Glutamatergic neuron (in vitro differentiated cells): ENCODE results near the gene PELO. TPM values are rescaled to one million over a fixed set of nuclear protein-coding genes. Genes with fewer than 3 reads are reported as not detected.

Experiments used
- DNase-seq: peaks from one replicate; pipeline ENCODE4 v3.0.0; 2022
- H3K27ac Mint-ChIP-seq: one replicate; pipeline ENCODE4 v1.8.0; 2020; ENCODE audit warnings: mild to moderate bottlenecking, mixed read lengths, inconsistent platforms; ENCODE audit not compliant: unreplicated experiment
- H3K27me3 Mint-ChIP-seq: one replicate; pipeline ENCODE4 v1.8.0; 2020; ENCODE audit warnings: mild to moderate bottlenecking, moderate library complexity, mixed read lengths, inconsistent platforms; ENCODE audit not compliant: unreplicated experiment
- H3K36me3 Mint-ChIP-seq: one replicate; pipeline ENCODE4 v1.8.0; 2020; ENCODE audit warnings: mild to moderate bottlenecking, mixed read lengths, inconsistent platforms; ENCODE audit not compliant: unreplicated experiment
- H3K4me1 Mint-ChIP-seq: one replicate; pipeline ENCODE4 v1.8.0; 2020; ENCODE audit warnings: mild to moderate bottlenecking, low read depth, mixed read lengths, inconsistent platforms; ENCODE audit not compliant: unreplicated experiment
- H3K4me3 Mint-ChIP-seq: one replicate; pipeline ENCODE4 v1.8.0; 2020; ENCODE audit warnings: mild to moderate bottlenecking, mixed read lengths, inconsistent platforms; ENCODE audit not compliant: unreplicated experiment
- H3K9me3 Mint-ChIP-seq: one replicate; pipeline ENCODE4 v1.8.0; 2020; ENCODE audit warnings: mild to moderate bottlenecking, moderate library complexity, mixed read lengths, inconsistent platforms; ENCODE audit not compliant: unreplicated experiment
- CTCF ChIP-seq: fragments of 200-600 bp; sonication (generic); IDR thresholded peaks from one replicate; pipeline ENCODE4 v1.5.0; 2021; ENCODE audit not compliant: partially characterized antibody, unreplicated experiment
- total RNA-seq: library from RNA; stranded (reverse); fragmentation: NEBNext Ultra II Directional; extraction: Animal tissue kit (Norgen Biotek cat#: 25700); gene quantifications from one replicate; pipeline ENCODE4 v1.2.1, GENCODE V29; 2021; ENCODE audit not compliant: unreplicated experiment

The PELO gene
- total RNA-seq, 1 donor from 2014 or later: 7.5 TPM

- Mint-ChIP-seq H3K27ac (no peak overlapping the region), H3K4me3 (peak overlapping the region; percentile 98), H3K9me3 (peaks cover 7% of the 10 kb centered on the region), H3K4me1 (peaks cover 6% of the 10 kb centered on the region), H3K36me3 (no peaks in the 10 kb centered on the region), H3K27me3 (peaks cover 7% of the 10 kb centered on the region)
- DNase-seq: no peak
- no peak for TF ChIP-seq CTCF
These were observed 11.2 kb downstream of the PELO start for GRCh38 chr5:52798938-52799337.

GRCh38 chr5:52799358-52799982, 11.8 kb downstream of the PELO start:
- peaks cover 7% of the 10 kb centered on the region for H3K27me3 Mint-ChIP-seq
- H3K4me3 Mint-ChIP-seq: peak overlapping the region; percentile 98
- TF ChIP-seq CTCF: no peak
- peak overlapping the region; percentile 82 for H3K27ac Mint-ChIP-seq
- H3K4me1 Mint-ChIP-seq: peaks cover 6% of the 10 kb centered on the region
- H3K36me3 Mint-ChIP-seq: no peaks in the 10 kb centered on the region
- H3K9me3 Mint-ChIP-seq: peaks cover 7% of the 10 kb centered on the region
- DNase-seq: no peak

GRCh38 chr5:52799983-52800393, 12.3 kb downstream of the PELO start:
- Mint-ChIP-seq H3K36me3 (no peaks in the 10 kb centered on the region), H3K27ac (peak overlapping the region; percentile 82), H3K27me3 (peaks cover 7% of the 10 kb centered on the region), H3K4me3 (peak overlapping the region; percentile 98), H3K9me3 (peaks cover 7% of the 10 kb centered on the region), H3K4me1 (peaks cover 6% of the 10 kb centered on the region)
- DNase-seq: peak; percentile 97
- TF ChIP-seq CTCF: no peak

- H3K27me3 Mint-ChIP-seq: peaks cover 7% of the 10 kb centered on the region
These were observed 12.9 kb downstream of the PELO start for GRCh38 chr5:52800394-52801213.

More at GRCh38 chr5:52800394-52801213, 12.9 kb downstream of the PELO start:
- peak overlapping the region; percentile 98 for H3K4me3 Mint-ChIP-seq
- peaks cover 7% of the 10 kb centered on the region for H3K9me3 Mint-ChIP-seq
- H3K36me3 Mint-ChIP-seq: no peaks in the 10 kb centered on the region
- no peak for TF ChIP-seq CTCF
- H3K27ac Mint-ChIP-seq: peak overlapping the region; percentile 82
- peaks cover 6% of the 10 kb centered on the region for H3K4me1 Mint-ChIP-seq
- DNase-seq: peak; percentile 47
